HCT116 (cell line): ENCODE results near the gene TMEM132D.

Source experiments
- CEBPB ChIP-seq: IDR thresholded peaks from 2 replicates; pipeline ENCODE4 v1.6.1; 2012; ENCODE audit warnings: low read depth
- EZH2 ChIP-seq: fragments of 200-600 bp; sonication (generic); IDR thresholded peaks from 2 replicates; pipeline ENCODE4 v1.6.1; 2017; ENCODE audit warnings: antibody characterized with exemption, mixed run types
- JUND ChIP-seq: IDR thresholded peaks from 2 replicates; pipeline ENCODE4 v1.6.1; 2012
- MAX ChIP-seq: IDR thresholded peaks from 2 replicates; pipeline ENCODE4 v1.6.1; 2012
- POLR2A ChIP-seq: IDR thresholded peaks from 2 replicates; pipeline ENCODE4 v1.7.0; 2011; ENCODE audit warnings: borderline replicate concordance; ENCODE audit not compliant: insufficient read depth, insufficient read length; ENCODE audit errors: extremely low read depth
- POLR2AphosphoS5 ChIP-seq: IDR thresholded peaks from 2 replicates; pipeline ENCODE4 v1.6.1; 2011; ENCODE audit warnings: mild to moderate bottlenecking, low read depth, low read length, moderate library complexity
- RAD21 ChIP-seq: IDR thresholded peaks from 2 replicates; pipeline ENCODE4 v1.6.1; 2012; ENCODE audit warnings: low read depth, mild to moderate bottlenecking
- REST ChIP-seq: IDR thresholded peaks from 2 replicates; pipeline ENCODE4 v1.6.1; 2012; ENCODE audit warnings: low read depth
- SRF ChIP-seq: IDR thresholded peaks from 2 replicates; pipeline ENCODE4 v1.6.1; 2012; ENCODE audit warnings: low read depth
- TCF7L2 ChIP-seq: IDR thresholded peaks from 2 replicates; pipeline ENCODE4 v1.7.0; 2011; ENCODE audit warnings: borderline replicate concordance, inconsistent platforms; ENCODE audit not compliant: insufficient read depth, insufficient read length; ENCODE audit errors: extremely low read depth
- YY1 ChIP-seq: IDR thresholded peaks from 2 replicates; pipeline ENCODE4 v1.6.1; 2011; ENCODE audit warnings: low read length, low read depth, moderate library complexity, mild to moderate bottlenecking; ENCODE audit not compliant: insufficient replicate concordance; ENCODE audit errors: extremely low read depth
- ZFX ChIP-seq: fragments of 450-650 bp; IDR thresholded peaks from 2 replicates; pipeline ENCODE4 v1.6.1; 2017
- TF ChIP-seq, protein P1 (sequence below), 3 experiments: fragments of 200-600 bp in 1 of 3; sonication (generic) in 1 of 3; IDR thresholded peaks in 2 of 3; conservative IDR thresholded peaks in 1 of 3; 2 replicates each; pipeline ENCODE4 v1.5.1; 2012 to 2017; ENCODE audit warnings: low read depth in 2 of 3, low read length in 2 of 3, antibody characterized with exemption in 1 of 3, borderline replicate concordance in 1 of 3, control low read depth in 1 of 3, mild to moderate bottlenecking in 1 of 3, mixed read lengths in 1 of 3, mixed run types in 1 of 3, moderate library complexity in 1 of 3; ENCODE audit not compliant: insufficient read depth in 1 of 3
- TF ChIP-seq, protein P2 (sequence below): IDR thresholded peaks from 2 replicates; pipeline ENCODE4 v1.6.1; 2012

DNA sequence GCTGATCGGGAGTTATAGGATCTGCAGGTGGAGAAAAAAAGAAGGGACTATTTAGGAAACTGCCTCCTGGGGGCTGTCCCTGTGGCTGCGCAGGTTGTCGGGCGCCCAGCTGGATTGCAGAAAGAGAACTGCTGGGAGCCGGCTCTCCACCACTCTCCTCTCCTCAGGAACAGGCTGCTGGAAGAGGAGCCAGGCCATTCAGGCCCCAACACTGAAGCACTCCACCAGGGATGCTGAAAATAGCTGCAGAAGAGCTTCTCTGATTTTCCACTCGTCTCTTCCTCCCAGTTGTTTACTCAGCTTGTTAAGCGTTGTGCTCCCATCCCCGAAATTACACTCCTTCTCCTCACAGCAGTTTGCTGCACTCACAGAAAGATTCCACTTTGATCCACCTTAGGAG lies 703.2 kb downstream of the TMEM132D start:
- TF ChIP-seq POLR2A (no peak), POLR2AphosphoS5 (no peak), YY1 (no peak), MAX (no peak), TCF7L2 (no peak), EZH2 (no peak), JUND (no peak), ZFX (no peak), REST (no peak), CEBPB (no peak), SRF (no peak), RAD21 (no peak)
- TF ChIP-seq, protein P1, sequence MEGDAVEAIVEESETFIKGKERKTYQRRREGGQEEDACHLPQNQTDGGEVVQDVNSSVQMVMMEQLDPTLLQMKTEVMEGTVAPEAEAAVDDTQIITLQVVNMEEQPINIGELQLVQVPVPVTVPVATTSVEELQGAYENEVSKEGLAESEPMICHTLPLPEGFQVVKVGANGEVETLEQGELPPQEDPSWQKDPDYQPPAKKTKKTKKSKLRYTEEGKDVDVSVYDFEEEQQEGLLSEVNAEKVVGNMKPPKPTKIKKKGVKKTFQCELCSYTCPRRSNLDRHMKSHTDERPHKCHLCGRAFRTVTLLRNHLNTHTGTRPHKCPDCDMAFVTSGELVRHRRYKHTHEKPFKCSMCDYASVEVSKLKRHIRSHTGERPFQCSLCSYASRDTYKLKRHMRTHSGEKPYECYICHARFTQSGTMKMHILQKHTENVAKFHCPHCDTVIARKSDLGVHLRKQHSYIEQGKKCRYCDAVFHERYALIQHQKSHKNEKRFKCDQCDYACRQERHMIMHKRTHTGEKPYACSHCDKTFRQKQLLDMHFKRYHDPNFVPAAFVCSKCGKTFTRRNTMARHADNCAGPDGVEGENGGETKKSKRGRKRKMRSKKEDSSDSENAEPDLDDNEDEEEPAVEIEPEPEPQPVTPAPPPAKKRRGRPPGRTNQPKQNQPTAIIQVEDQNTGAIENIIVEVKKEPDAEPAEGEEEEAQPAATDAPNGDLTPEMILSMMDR (IDR thresholded peaks at IDR 0.05 in 2 of 3, conservative IDR thresholded peaks at IDR 0.05 in 1 of 3; ENCODE audit: borderline replicate concordance in 1 of 3, insufficient read depth in 1 of 3, low read depth in 2 of 3, low read length in 2 of 3) = no peak
- TF ChIP-seq, protein P2, sequence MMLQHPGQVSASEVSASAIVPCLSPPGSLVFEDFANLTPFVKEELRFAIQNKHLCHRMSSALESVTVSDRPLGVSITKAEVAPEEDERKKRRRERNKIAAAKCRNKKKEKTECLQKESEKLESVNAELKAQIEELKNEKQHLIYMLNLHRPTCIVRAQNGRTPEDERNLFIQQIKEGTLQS = no peak
